ENCODE results near the gene LRSAM1.

DNA sequence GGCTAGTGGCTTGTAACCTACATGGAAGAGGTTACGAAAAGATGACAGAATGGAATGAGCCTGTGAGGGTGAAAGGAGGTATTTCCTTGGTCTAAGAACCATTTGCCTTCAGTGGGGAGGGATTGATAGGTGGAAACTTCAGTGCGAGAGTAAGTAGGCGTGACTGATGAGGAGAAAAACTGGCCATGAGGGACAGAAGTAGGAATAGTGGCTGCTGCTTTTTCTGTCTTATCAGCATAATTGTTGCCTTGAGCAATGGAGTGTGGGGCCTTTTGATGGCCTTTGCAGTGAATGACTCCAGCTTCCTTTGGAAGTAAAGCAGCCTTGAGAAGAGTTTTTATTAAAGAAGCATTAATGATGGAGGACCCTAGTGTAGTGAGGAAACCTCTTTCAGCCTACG lies 36.2 kb upstream of the LRSAM1 start:
- no peak for TF ChIP-seq POLR2A (IDR thresholded peaks at IDR 0.05)
- TF ChIP-seq, protein P1, sequence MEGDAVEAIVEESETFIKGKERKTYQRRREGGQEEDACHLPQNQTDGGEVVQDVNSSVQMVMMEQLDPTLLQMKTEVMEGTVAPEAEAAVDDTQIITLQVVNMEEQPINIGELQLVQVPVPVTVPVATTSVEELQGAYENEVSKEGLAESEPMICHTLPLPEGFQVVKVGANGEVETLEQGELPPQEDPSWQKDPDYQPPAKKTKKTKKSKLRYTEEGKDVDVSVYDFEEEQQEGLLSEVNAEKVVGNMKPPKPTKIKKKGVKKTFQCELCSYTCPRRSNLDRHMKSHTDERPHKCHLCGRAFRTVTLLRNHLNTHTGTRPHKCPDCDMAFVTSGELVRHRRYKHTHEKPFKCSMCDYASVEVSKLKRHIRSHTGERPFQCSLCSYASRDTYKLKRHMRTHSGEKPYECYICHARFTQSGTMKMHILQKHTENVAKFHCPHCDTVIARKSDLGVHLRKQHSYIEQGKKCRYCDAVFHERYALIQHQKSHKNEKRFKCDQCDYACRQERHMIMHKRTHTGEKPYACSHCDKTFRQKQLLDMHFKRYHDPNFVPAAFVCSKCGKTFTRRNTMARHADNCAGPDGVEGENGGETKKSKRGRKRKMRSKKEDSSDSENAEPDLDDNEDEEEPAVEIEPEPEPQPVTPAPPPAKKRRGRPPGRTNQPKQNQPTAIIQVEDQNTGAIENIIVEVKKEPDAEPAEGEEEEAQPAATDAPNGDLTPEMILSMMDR (IDR thresholded peaks at IDR 0.05), result no peak
